Activated naive CD4-positive, alpha-beta T cell (primary cell): ENCODE measurements around the gene ATRIP.
"Not testable (repeated sequence)": the region's sequence is repeated elsewhere in the genome, so short reads cannot be mapped to it uniquely, and the experiment has no call there.

ENCODE experiments used
- DNase-seq, 4 experiments: peaks; one replicate each; lab custom pipeline; 2025; lab: John Stamatoyannopoulos, UW

The ATRIP gene

DNA sequence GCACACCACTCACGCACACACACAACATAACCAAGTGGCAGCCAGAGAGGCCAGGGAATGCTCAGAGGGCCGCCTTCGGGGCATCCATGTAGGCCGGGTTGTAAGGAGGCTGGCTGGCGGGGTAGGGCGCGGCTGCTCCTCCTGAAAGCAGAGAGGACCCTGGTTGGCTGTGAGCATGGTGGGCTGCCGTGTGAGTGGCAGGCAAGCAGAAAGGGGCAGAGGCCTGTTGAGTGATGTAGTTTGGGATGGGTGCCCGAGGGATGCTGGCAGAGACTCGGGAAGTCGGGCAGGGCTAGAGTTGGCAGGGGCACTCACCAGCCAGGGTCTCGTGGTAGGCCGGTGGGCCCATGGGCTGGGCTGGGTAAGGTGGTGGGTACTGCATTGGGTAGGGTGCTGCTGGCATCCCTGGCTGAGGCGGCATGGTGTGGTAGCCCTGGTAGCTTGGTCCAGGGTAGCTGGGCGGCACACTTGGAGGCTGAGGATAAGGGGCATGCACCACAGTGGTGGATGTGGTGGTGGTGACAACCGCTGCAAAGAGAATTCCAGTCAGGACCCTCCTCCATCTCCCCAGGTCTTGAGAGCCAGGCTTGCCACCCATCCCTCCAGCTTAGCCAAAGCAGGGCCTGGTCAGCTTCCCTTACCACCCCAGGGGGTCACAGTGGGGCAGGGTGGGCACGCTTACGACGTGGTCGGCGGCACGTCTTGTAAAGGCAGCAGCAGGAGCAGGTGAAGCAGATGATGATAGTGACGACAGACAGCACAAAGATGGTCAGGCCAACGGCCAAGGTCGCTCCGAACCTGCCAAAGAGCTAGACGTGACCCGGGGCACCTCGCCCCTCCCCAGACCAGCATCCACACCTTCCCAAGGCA lies 22.7 kb downstream of the ATRIP start:
- no peak for DNase-seq

DNA sequence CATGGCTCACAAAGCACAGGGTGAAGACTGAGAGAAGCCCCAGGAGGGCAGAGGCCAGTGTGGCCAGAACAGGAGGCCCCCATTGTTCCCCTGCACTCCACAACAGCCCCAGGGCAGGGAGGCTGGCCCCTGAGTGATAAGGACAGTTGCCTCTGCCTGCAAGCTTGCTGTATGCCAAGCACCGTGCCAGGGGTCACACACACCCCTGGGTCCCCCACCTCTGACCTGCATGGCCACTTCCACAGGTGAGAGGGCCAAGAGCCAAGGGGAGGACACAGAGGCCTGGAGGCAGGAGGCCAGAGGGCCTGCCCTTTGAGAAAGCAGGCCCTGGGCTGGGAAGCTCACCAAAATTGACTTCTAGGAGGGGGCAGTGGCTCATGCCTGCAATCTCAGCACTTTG lies 23.7 kb downstream of the ATRIP start:
- DNase-seq: no peak

DNA sequence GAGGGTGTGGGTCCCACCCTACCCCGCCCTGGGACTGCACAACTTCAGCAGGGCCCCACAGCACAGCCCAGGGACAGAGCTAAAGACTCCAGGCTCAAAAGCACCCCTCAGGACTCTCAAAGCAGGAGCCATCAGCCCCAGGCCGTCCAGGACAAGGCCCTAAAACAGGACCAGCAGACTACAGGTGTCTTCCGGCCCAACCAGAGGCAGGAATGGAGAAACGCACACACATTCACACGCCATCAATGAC lies 26.1 kb downstream of the ATRIP start:
- DNase-seq: peak in 1 of 4 experiments; percentile 56

DNA sequence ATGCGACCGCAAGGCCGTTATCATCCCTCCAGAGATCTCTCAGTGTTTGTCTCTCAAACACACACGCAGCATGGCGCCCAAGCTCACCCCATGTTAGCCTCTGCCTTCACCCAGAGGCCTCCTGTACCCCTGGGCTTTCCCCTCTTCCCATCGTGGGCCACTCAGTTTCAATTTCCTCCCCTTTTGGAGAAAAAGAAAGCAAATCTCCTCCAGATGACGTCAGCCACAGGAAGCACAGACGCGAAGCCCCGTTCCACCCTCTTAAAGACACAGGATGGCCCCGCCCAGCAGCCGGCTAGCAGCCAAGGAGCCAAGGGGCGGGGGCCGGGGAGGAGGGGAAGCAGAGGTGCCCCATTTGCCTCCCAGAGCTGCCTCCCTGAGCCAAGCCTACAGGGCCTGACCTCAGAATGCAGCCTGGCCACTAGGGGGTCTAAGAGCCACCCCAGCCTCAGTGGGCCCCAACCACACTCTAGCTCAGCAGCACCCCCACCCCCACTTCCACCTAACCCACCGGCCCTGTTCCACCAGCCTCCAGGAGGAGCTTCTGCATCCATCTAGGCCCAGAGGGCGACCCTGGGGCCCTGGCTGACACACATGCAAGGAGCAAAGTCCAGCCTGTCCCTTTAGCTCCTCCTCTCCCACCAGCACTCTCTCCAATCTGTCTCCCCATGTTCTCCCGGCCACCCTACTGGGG lies 26.5 kb downstream of the ATRIP start:
- DNase-seq: peak; percentile 59 to 94 (median 78)

DNA sequence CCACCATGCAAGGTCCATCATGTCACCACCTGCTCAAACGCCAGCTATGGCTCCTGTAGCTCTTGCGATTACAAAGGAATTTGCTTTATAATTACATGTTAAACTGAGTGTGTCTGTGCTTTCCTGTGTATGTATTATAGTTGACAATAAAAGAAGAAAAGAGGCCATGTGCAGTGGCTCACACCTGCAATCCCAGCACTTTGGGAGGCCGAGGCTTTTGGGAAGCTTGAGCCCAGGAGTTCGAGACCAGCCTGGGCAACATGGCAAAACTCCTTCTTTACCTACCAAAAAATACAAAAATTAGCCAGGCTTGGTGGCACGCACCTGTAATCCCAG lies 27.0 kb downstream of the ATRIP start:
- DNase-seq: no peak

DNA sequence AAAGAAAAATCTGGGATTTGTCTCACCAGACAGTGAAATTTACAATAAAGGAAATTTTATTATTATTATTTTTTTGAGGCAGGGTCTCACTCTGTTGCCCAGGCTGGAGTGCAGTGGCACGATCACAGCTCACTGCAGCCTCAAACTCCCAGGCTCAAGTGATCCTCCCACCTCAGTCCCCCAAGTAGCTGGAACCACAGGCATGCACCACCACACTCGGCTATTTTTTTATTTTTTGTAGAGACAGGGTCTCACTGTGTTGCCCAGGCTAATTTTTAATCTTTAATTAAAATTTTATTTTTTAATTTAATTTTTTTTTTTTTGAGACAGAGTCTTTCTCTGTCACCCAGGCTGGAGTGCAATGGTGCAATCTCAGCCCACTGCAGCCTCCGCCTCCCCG lies 27.5 kb downstream of the ATRIP start:
- DNase-seq: not testable (repeated sequence)

DNA sequence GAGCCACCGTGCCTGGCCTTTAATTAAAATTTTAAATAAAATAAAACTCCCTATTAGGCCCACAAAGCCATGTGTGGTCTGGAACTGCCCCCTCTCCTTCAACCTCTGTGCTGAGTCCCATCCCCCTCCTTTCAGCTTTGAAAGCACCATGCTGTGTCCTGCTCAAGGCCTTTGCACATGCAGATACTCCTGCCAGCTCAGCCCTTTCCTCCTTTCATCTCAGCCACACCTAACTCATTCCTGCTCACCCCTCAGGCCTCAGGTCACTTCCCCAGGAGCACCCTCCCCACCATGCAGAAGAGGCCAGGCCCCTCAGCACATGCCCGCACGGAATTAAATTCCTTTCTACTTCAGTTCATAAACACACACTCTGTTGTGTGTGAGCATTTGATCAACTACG lies 28.1 kb downstream of the ATRIP start:
- DNase-seq: no peak

DNA sequence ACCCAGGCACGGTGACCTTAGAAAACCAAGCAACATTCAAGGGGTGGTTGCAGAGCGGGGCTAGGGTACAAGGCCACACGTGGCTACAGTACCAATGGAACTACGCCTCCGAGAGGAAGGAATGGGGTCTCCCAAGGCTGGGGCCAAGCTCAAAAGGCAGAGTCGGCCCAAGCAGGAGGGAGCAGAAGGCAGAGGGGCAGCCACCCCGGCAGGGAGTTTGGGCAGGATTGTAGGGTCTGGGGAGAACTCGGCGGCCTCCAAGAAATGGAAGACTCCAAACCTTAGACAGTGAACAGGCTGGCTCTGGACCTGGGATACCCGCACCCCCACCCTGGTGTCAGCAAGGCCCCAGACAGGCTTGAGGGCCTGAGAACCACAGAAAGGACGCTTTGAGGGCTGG lies 28.7 kb downstream of the ATRIP start:
- no peak for DNase-seq

DNA sequence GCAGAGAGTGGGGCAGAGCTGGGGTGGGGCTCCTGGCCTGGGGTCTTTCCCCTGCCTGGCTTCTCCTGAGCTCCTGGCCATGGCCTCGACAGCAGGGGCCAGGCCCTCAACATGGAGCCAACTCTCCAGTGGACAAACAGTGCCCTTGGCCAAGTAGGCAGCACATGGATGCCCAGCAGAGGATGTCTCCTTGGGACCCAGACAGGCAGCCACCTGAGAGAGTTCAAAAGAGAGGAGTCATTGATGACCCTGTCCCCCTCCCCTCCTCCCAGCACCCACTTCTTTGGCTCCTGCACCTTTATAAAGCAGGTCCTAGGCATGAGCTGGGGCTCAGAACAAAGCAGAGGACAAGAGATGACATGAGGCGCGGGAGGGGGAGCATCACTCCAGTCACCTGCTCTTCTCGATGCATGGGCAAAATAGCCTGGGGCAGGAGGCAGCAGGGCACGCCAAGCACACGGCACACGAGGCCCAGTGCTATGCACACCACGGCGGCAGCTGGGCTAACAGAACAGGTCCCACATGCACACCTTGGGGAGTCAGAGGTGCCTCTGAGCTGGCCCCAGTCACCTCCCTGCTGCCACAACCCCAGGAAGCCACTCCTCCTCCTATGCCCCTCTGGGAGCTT lies 30.0 kb downstream of the ATRIP start:
- no peak for DNase-seq

DNA sequence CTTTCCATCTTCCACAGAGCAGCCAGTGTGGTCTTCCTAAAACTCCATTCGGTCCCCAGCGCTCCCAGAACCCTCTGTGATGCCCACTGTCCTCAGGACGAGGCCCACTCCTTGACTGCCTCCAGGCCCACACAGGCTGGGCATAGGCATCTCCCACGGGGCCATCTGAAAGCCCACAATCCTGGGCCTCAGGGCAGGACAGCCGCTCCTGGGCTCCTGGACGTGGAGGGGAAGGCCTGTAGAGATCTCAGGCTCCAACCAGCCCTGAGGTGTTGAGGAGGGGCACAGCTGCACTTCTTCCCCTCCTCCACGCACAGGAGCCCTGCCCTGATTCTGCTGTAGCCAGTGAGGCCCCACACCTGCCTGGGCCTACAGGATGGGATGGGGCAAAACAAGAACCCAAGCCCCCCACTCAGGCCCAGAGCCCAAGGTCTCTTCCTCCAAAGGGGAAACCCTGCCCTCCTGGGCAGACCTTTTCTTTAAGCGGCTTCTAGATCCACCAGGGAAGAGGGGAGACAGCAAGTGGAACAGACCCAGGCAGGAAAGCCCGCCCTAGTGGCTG lies 31.5 kb downstream of the ATRIP start:
- no peak for DNase-seq

DNA sequence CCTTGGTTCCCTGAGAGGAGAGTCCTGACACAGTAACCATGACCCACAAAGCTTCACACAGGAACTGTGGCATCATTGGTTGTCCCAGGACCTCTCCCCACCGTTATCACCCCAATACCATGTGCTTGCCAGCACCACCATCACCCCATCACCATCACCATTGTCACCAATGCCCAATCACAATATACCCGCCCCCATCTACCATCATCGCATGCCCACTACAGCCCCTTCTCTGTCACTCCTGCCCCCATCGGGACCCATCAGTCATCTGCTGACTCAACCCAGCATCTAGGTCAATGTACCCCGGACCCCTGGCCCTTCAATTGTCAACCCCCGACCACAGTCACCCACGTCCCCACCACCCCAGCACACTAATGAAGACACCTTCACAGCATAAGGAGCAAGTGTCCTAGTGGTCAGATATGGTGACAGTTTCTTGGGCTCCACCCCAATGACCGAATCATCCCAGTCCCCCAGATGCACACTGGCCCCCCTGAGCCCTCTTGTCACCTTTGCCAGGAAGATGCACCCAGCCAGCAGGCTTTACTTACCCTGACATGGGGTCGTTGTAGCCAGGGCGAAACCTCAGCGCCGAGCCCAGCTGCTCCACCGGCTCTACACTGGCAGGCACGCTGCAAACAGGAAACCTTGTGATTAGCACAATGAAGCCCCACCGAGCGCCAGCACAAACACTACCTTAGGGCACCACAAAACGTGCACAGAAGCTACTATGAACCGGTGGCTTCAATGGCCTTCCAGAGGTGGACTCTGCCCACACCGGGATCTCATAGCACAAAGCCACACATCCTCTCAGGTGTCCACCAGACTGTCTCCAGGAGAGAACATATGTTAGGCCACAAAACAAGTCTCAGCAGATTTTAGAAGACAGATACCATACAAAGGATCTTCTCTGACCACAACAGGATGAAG lies 32.4 kb downstream of the ATRIP start:
- peak in 2 of 4 experiments; percentile 49 to 56 for DNase-seq

DNA sequence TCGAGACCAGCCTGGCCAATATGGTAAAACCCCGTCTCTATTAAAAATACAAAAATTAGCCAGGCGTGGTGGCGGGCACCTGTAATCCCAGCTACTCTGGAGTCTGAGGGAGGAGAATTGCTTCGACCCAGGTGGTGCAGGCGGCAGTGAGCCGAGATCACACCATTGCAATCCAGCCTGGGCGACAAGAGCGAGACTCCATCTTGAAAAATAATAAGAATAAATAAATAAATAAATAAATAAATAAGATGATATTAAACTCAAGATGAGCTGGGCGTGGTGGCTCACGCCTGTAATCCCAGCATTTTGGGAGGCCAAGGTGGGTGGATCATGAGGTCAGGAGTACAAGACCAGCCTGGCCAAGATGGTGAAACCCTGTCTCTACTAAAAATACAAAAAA lies 34.4 kb downstream of the ATRIP start:
- not testable (repeated sequence) for DNase-seq

DNA sequence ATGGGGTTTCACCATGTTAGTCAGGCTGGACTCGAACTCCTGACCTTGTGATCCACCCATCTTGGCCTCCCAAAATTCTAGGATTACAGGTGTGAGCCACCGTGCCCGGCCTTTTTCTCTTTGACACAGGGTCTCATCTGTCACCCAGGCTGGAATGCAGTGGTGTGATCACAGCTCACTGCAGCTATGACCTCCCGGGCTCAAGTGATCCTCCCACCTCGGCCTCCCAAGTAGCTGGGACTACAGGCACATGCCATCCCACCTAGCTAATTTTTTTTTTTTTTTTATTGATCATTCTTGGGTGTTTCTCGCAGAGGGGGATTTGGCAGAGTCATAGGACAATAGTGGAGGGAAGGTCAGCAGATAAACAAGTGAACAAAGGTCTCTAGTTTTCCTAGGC lies 36.3 kb downstream of the ATRIP start:
- not testable (repeated sequence) for DNase-seq

DNA sequence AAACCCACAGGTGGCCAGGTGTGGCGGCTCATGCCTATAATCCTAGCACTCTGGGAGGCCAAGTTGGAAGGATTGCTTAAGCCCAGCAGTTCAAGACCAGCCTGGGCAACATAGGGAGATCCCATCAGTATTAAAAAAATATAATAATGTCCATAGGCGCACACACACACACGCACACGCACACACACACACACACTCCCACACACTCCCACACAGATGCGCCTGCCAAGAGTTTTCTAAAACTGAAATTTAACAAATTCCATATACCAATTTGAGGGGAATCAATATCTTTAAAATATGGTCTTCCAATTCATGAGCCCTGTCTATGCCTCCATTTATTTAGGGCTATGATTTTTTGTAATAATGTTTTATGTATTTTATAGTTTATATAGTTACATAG lies 40.4 kb downstream of the ATRIP start:
- DNase-seq: no peak

DNA sequence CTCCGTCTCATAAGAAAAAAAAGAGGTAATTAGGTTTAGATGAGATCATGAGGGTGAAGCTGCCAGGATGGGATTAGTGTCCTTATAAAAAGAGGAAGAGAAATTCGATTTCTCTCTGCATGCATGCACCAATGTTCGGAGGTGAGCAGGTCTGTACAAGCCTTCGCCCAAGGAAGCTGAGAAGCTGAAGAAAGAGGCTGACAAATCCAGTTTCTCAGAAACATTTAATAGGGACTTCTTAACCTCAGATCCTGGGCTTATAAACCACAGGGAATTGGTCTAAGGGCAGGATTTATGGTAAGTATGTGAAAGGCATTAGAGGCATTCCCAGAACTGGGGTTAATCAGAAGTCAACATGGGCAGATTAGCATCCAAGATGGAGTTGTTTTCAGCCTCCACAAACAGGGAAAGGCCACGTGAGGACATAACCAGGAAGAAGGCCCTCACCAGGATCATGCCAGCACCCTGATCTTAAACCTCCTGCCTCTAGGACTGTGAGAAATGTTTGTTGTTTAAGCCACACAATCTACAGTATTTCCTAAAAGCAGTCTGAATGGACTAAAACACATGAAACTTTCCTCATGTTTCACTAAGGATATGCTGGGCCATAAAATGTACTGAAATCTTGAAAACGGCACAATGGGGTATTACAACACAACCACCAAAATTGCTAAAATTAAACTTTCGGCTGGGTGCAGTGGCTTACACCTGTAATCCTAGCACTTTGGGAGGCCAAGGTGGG lies 46.1 kb downstream of the ATRIP start:
- no peak for DNase-seq

DNA sequence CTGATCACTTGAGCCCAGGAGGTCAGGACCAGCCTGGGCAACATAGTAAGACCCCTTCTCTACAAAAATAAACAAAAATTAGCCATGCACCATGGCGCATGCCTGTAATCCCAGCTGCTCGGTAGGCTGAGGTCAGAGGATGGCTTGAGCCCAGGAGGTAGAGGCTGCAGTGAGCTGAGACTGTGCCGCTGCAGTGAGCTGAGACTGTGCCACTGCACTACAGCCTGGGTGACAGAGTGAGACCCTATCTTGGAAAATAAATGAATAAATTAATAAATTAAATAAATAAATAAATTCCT lies 46.6 kb downstream of the ATRIP start:
- no peak for DNase-seq

DNA sequence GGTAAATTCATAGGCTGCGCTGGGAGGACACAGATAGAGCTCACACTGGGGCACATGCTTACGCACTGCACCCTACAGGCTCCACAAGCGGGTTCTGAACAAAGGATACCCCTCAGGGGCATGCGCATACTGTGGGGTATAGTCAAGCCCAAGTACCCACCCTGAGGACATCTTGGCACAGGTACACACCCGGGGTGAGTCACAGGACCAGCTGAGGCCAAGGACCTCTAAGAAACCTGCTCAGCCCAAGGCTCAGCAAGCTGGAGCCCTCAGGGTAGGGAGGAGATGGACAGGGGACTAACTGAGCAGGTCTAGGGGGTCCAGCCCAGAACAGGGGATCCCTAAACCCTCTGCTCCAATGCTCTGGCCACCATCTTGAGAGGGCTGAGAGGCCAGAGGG lies 54.1 kb downstream of the ATRIP start:
- no peak for DNase-seq

DNA sequence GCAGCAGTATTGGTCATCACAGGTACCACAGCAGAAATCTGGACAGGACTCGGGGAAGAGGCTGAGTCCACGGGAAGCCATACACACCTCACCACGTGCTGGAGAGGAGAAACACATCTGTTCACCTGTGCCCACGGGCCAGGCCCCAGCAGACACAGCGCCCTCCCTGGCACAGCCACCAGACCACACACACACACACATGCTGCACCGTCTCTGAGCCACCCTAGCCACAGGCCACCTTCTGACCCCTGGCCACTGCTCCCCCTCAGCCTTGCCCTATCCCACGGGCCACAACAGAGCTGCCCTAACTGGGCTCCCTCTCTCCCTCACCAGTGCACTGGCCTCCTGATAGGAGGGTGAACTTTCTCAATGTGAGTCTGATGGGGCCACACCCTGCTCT lies 54.7 kb downstream of the ATRIP start:
- no peak for DNase-seq

DNA sequence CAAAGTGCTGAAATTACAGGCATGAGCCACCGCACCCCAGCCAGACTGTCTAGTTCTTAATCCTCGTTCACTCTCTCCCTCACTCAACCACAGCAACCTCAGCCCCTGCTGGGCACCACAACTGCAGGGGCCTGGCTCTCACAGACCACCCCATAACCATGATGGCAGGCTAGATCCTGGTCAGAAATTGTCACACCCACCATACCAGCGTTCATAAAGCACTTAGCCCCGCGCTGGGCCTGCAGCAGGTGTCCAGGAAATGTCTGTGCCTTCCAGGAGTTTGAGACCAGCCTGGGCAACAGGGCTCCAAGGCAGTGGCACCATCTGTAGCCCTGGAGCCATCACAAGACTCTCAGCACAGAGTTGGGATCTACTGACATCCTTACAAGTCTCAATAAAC lies 55.6 kb downstream of the ATRIP start:
- no peak for DNase-seq

DNA sequence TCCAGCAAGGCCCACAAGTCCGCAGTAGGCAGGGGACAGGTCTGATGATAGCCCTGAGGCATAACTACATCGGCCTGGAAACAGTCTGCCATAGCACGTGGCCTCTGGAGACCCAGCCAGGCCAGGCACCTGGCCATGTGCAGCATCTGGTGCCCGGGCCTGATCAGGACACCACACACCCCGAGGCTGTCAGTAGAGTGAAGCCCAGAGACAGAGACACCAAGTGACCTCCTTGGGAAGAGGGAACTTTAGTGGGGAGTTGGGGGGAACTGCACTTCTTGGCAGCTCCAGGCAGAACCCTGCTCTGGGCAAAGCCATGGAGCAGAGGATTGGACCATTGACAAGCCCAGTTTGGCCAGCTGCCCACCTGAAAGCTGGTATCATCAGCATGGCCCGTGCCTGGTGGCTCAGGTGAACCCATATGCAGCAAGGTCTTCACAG lies 56.2 kb downstream of the ATRIP start:
- no peak for DNase-seq

DNA sequence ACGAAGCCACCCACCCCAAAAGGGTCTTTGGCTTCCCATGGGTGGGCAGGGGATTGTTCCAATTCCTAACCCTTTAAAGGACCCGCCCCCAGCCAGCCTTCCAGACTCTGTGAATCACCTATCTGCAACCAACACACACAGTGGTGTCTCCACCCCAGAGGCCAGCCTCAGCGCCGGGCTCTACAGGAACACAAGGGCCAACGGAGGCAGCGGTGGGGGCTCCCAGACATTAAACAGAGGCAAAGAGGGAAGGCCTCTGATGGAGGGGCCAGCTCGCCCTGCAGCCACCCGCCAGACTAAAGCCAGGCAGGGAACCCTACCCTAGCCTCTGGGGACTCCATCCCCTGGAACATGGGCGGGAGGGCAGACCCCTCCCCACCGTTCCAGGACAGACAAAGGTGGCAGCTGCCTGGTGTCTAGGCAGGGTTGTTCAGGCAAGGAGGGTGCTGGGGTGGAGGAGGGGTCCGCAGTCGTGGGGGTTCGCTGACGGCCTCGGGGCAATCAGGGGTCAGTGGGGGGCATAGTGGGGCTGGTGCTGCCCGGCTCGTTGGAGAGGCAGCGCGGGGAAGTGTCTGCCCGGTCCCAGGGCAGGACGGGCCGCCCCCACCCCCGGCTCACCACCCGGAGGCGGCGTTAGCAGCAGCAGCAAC lies 57.0 kb downstream of the ATRIP start:
- DNase-seq: peak in 1 of 4 experiments; percentile 16
